ENCODE measurements around the gene PDZD4.
"Not testable (repeated sequence)": the region's sequence is repeated elsewhere in the genome, so short reads cannot be mapped to it uniquely, and the experiment has no call there.

Gene PDZD4

DNA sequence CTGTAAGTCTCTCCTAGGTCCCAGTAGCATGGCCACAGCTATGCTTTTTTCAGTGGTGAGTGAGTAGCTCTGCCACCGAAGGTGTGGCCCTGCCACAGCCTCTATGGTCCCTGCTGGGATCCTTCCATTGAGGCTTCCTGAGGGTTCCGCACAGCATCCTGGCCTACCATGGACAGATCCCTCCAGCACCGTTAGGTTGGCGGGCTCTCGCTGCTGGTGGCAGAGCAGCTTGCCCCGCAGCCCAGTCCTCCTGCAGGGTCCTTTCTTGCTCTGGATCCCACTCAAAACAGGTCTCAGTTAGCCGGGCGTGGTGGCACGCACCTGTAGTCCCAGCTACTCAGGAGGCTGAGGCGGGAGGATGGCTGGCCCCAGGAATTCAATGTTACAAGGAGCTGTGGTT is 2.4 kb upstream of the PDZD4 start:
- no peak for DNase-seq

DNA sequence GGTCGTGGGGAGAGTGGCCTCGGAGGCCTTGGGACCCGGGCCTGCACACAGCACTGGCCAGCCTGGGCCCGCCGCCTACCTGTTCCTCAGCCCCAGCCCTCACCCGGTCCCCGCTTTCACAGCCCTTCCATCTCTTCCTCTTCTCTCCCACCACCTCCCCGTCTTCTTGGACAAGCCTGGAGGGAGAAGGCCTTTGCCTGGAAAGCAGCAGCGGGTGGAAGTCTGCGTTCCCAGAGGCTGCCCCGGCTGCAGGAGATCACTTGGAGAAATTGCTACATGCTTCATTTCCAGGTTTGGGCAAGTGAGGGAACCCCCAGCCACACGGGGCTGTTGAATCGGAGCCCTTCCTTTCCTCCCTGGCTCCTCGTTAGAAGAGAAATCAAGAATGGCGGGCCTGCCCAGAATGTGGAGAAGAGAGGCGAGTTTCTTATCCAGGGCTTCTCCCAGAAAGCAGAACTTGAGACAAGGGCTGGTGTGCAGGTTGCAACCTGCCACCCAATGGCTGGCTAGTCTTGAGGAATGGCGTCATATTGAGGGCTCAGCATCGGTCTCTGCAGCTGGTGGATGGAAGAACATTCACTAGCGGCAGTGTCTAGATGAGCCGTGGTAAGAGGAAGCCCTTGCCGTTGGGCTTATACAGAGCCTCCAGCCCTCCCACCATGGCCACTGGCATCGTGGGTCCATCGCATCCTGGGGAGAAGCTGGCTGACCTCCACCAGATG is 1.2 kb upstream of the PDZD4 start:
- no peak for DNase-seq

DNA sequence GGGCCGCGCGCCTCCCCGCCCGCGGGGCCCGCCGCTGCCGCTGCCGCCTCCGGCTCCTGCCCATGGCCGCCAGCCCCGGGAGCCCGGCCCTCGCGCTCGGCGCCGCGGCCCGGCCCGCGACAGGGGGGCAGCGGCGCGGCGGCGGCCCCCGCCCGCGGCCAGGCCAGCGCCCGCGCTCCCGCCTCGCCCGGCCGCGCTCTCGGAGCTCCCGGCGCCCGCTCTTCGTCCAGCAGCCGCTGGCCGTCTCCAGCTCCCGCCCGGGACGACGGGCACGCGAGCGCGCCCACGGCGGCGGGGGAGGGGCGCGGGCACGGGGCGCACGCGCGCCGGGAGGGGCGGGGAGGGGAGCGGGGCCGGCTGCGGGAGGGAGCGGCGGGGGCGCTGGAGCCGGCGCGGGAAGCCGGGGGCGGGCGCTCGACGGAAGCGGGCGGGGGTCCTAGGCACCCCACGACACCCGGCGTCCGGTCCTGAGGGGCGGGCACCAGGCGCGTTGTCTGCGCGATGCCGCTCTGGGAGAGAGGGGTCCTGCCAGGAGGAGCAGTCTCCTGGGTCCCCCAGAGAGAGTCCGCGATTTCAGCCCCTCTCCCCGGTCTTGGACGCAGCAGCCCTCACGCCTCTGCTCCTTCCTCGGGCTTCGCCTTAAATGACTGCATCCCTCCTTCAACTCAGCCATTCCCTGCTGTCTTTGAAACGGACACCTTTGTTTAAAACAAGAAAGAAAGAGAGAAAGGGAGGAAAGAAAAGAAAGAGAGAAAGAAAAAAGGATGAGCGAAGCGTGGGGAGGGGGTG is 490 bp upstream of the PDZD4 start:
- no peak for DNase-seq

DNA sequence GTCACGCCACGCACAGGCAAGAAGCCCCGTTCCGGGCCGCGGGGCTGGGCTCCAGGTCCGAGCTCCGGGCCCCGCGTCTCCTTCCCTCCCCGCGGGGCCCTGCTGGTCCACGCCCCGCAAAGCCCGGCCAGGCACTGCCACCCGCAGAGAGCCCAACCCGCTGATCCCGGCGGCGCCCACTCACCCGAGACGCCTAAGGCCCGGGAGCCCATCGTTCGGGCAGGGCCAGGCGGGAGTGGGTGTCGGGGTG is 870 bp downstream of the PDZD4 start:
- no peak for DNase-seq

DNA sequence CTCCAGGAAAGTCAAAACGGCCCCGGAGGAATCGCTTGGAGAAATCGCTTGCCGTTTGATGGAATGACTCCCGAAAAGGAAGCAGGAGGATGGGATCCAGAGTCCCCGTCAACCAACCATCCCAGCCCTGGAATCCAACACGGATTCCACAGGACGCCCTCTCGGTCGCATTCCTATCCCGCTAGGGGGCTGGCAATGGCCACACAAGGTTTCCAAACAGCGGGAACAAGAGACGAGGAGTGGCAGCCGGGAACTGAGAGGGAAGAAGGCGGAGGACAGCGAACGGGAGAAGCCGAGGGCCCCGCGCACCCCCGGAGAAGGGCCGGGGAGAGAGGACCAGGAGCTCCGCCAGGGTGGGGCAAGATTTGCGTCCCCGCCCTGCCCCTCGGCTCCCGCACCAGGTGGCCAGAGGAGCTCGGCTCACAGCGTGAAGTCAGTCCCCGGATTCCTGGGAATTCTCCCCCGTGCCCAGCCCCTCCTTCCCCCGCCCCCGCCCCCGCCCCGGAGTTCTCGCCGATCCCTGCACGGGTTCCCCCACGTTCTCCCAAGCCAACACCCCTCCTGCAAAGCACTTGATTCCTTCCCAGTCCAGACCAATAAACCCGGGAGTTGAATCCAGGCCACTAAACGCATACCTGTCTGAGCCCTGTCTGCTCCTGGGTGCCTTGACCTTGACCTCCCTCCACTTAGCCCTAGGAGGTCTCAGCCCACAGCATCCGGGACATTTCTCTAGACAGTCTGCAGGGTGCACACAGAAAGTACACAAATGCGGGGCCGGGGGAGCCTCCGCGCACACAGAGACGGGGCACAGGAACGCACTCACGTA is 1.4 kb downstream of the PDZD4 start:
- no peak for DNase-seq

DNA sequence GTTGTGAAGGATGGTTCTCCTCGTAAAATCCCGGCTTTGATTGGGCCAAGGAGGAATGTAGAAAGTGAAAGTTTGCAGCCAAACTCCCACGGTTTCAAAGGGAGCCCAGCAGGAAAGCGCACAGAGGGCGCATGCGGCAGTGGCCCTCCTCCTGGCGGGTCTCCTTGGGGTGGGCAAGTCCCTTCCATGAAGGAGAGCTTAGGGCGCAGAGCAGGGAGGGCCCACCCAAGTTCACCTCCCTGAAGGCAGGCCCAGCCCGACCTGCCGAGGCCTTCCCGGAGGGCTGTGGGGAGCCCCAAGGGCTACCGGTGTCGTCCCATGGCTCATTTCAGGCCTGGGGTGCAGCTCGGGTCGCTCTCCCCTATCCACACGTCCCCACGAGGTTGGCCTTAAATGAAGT is 2.0 kb downstream of the PDZD4 start:
- DNase-seq = no peak

DNA sequence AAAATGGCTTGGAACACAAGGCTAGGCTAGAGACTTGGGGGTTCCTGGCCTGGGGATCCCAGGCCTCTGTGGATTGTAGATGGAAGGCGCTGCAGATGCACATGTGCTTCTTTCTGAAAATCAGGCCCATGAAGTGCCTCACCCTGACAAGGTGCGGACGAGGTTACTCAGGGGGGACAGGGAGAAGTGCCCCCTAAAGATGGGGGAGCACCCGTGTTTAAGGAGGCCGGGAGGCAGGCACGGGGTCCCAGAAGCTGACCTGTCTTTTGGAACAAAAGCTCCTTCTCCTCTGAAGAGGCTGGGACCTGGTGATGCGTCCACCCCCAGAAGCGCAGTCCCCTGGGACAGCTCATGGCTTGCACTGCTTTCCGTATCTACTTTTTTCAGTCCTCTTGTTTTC is 2.4 kb downstream of the PDZD4 start:
- DNase-seq = no peak

DNA sequence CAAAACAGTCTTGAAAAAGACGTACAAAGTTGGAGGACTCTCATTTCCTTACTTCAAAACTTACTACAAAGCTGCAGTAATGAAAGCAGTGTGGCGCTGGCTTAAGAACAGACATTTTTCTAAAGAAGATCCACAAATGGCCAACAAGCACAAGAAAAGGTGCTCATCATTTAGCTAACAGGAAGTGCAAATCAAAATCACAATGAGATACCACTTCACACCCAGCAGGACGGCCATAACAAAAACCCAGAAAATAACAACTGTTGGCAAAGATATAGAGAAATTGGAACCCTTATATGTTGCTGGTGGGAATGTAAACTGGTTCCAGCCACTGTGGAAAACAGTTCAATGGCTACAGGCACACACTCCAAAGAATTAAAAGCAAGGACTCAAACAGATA is 3.3 kb downstream of the PDZD4 start:
- no peak for DNase-seq

DNA sequence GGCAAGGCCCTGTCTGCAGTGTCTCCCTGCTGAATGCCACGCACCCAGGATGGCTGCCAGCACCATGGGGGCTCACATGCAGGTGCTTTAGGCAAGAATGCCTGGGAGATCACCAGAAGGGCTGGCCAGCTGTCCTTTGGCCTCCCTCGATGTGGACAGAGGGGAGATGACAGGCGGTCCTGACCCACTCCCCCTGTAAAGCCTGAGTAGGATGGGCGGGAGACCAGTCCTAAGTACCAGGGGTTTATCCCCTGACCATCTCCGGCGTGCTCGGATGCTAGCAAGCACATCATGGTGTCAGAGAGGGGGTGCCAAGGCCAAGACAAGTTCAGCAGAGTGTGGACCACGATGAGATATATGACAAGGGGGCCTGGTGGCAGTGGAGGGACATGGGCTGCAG is 5.3 kb downstream of the PDZD4 start:
- DNase-seq = no peak

DNA sequence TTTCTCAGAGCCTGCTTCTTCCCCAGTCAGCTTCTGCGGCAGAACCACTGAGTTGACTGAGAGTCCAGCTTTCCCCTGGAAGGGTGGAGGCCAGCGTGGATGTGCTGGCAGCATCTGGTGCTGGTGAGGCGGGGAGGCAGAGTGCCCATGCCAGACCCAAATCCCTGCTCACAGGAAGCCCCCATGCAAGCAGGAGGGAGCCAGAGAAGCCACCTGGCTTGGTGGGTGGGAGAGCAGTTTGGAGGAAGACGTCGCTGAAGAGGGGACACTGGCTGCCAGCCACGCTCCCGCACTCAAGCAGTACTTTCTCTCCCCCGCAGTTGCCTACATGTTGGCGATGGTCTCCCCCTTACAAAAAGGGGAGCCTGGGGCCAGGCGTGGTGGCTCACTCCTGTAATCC is 6.0 kb downstream of the PDZD4 start:
- DNase-seq = no peak

DNA sequence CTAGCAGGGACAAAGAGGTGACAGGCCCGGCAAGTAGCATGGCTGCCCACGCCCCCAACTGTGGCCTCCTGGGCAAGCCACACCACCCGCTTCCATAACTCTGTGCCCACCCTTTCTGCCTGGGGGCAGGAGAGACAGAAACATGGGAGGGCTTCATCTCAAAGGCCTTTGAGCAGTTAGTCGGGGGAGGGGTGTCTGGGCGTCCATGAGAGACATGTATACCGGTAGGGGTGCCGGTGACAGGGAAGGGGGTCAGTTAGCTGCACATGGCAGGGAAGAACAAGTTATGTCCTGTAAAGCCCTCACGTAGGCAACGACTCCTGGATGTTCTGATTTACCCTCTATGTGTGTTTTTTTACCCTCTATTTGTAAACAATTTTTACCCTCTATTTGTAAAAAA is 9.3 kb downstream of the PDZD4 start:
- DNase-seq = no peak

DNA sequence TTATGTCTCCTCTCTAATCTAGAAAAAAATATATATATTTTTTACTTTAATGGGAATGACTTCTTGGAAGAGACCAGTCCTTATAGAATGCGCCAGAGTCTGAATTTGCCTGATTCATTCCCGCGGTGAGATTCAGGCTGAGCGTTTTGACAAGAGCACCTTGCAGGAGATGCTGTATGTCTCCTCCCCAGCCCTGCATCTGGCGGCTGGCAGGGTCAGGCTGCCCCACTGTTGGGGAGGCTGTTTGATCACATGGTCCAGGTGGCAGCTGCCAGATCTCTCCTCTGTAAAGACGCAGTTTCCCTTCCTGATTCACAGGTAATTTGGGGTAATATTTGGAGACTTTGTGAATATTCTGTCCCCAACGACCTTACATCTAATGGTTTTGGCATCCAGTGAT is 9.7 kb downstream of the PDZD4 start:
- no peak for DNase-seq

DNA sequence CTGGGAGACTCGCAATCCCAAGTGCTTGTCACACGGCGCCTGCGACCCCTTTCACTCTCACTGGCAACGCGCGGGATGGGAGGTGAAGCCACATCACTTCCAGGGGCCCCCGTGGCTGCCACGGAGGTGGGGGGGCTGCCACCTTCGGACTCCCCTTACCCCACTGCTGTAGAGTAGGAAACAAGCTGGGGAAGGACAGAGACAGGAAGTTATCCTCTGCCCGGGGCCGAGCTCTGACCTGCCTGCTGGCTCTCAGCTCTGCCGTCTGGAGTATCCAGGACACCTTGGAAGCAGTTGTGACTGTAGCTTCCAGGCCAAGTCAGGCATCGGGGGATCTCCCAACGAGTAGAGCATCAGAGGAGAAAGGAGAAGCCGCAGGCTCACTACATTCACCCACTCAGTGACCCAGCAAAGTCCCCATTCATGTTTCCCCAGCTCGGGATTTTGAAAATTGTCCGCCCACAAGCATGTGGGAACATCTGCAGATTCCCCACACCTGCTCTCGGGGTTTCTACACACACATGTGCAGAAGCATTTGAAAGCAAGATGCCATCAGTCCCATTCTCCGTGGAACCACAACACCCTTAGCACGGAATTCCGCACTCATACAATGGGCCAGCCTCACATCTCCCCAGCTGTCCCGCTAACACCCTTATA is 10.8 kb downstream of the PDZD4 start:
- no peak for DNase-seq

DNA sequence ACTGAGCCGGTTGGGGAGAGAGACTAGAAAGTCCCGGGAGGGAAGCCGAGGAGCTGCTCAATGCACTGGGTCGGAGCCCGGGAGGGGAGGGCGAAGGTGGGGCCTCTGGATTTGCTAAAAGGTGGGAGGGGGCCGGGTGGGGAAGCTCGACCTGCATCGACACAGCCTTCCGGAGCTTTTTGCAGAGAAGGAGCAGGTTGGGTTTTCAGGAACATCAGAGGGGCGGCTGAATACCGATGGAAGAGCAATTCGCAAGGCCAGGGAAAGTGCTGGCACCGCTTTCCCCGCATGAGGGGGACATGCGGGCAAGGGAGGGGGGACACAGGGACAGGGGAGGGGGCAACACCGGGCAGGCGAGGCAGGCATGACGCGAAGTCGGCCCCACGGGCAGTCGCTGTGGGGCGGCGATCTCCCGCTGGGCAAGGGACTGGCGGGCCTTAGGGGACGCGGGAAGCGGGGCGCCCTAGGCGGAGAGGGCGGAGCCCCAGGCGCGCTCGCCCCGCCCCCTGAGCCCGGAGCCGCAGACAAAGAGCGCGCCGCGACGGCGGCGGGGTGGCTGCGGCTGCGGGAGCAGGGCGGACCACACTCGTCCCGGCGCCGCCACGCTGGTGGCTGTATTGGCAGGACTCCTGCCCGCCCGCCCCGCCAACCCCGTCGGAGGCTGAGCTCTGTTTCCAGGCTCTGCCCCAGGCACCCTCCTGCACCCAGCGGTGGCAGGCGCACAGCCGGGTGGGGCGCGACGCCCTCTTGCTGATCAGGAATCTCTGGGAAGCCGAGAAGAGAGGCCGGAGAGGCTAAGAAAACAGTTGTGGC is 11.6 kb downstream of the PDZD4 start:
- DNase-seq = no peak

DNA sequence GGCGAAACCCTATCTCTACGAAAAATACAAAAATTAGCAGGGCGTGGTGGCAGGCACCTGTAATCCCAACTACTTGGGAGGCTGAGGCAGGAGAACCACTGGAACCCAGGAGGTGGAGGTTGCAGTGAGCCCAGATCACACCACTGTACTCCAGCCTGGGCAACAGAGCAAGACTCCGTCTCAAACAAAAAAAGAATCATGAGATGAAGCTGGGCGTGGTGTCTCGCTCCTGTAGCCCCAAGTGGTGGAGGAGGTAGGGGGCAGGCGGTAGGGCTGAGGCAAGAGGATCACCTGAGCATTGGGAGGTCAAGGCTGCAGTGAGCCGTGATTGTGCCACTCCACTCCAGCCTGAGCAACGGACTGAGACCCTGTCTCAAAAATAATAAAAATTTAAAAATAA is 12.3 kb downstream of the PDZD4 start:
- DNase-seq = not testable (repeated sequence)

DNA sequence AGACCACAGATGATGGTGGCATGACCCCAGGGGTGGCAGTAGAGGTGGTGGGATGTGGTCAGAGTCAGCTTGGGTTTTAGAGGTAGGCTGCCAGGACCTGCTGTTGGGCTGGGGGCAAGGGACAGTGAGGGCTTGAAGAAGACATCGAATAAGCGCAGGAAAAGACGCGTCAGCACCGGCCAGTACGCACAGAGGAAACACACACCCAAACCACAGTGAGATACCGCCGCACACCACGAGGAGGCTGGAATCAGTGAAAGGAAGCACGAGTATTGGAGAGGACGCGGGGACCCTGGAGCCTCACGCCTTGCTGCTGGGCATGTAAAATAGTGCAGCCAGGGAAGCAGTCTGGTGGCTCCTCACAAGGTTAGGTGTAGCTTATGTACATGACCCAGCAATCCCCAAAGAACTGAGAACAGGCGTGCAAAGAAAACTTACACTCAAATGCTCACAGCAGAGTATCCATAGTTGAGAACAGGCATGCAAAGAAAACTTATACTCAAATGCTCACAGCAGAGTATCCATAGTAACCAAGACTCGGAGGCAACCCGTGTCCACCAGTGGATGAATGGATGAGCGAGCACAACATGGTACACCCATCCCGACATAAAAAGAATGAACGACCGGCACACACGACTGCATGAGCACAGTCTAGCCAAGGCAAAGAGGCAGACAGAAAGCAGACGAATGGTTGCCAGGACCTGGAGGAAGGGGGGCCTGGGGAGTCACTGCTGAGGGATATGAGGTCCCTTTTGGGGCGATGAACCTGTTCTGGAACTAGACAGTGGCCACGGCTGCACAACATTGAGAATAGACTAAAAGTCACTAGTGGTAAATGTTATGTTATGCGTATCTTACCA is 13.3 kb downstream of the PDZD4 start:
- no peak for DNase-seq

DNA sequence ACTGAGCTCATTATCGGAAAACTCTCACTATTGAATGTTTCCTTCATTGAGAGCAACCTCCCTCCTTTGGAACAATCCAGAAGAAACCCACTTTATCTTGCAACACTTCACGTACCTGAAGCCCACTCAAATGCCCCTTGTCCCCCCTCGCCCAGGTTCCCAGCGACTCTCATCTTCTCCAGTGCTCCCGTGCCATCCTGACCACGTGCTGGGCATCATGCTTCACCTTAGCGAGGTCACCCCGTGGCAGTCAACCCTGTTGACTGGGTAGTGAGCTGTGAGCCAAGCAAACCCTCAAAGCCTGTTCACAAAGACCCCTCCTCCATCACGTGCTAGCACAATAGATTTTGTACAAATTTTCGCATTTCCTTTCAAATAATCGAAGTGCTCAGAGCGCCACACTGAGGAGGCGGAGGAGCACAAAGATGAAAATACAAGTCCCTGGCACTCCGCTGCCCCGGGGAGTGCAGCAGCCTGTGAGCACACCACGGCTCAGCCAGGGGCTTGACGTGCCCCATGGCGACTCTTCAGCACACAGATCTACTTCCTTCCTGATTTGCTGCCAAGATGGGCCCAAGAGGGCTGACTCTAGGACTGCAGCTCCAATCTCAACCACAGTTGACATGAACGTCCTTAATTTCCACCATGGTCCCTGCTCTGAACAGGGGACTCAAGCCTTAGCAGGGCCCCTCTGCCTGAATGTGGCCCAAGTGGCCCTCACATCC is 15.6 kb downstream of the PDZD4 start:
- no peak for DNase-seq

DNA sequence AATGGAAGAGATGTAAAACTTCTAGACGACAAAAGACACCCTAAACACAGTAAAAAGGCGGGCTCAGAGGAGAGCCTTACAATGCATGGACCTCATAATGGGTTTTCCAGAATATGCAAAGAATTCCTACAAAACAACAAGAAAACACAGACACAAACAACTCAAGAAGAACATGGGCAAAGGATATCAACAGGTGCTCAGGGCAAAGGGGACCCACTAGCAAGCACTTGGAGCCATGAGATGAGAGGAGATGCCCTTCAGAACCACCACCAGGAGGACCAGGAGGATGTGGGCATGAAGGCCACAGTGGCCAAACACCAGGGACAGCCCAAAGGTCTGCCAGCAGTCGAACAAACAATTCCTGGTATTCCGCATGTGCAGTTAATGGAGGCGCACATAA is 17.2 kb downstream of the PDZD4 start:
- DNase-seq = no peak

DNA sequence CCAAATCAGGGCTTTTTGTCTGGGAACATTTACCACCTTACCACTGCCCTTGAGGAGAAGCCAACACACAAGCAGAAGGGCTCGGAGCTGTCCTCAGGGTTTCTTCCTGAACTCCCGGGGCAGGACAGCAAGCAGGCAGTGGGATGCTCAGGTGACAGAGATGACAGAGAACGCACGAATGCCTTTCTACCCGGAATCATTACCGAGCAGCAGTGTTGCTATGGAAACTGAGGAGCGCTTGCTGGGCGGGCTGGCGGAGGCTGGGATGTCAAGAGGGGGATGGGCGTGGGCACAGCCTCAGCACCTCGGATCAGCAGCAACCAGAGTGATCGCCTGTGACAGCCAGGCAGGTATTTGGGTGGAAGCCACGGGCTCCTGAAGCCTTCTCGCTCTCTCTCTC is 18.1 kb downstream of the PDZD4 start:
- DNase-seq = no peak

DNA sequence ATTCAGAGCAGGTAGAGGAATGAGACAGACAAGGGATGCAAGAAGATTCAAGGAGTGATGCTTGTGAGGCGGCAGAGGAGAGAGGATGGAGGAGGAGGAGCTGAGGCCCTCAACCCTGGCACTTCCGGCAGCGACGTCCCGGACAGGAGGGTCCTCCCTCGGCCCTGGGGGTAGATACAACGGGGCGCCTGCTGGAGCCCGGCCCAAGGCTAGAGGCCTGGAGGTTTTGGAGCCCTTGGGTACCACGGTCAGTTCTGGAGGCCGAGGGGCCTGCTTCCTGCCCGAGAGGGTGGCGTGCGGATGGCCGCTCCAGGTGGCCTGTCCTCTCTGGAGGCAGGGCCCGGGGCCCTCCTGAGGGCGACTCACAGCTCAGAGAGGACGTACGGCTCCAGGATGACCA is 22.4 kb downstream of the PDZD4 start:
- DNase-seq = no peak

DNA sequence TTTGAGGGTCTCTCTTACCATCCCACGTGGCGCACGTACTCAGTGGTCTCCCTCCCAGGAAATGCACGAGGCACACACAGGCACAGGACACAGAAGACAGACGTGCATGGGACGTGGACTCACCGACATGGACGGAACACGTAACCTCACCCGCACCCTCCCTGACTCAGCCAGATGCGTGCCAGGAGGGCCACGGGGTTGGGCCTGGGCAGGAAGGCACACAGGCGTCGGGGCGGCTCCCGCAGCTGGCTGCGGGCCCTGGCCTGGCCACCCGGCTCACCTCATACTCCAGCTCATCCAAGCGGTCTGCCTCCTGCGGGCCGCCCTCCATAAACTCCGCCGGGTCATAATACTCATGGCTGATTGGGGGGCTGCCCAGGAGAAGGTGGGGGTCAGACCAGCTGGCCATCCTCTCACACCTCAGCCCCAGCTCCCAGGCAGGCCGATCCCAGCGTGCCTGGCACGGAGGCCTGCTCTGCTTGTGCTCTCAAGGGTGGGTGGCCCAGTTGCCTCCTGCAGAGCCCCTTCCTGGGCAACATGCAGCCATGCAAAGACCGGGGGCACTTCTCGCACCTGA is 23.3 kb downstream of the PDZD4 start:
- no peak for DNase-seq

Data from NCI-H446 treated with DMSO at 0.1 percent for 48 hours (cell line).